ENCODE data around the gene AGMO. TPM values are rescaled to one million over a fixed set of nuclear protein-coding genes. Genes with fewer than 3 reads are reported as not detected.
"Not testable (repeated sequence)": the region's sequence is repeated elsewhere in the genome, so short reads cannot be mapped to it uniquely, and the experiment has no call there.

AGMO gene
- total and polyA plus RNA-seq, 2 donors from 2014 or later = 1.4 to 4.5 TPM

- no peak for DNase-seq
- H3K4me3 ChIP-seq (ENCODE audit: low read length in 3 of 3) = no peak overlapping the region
- TF ChIP-seq, protein P1, sequence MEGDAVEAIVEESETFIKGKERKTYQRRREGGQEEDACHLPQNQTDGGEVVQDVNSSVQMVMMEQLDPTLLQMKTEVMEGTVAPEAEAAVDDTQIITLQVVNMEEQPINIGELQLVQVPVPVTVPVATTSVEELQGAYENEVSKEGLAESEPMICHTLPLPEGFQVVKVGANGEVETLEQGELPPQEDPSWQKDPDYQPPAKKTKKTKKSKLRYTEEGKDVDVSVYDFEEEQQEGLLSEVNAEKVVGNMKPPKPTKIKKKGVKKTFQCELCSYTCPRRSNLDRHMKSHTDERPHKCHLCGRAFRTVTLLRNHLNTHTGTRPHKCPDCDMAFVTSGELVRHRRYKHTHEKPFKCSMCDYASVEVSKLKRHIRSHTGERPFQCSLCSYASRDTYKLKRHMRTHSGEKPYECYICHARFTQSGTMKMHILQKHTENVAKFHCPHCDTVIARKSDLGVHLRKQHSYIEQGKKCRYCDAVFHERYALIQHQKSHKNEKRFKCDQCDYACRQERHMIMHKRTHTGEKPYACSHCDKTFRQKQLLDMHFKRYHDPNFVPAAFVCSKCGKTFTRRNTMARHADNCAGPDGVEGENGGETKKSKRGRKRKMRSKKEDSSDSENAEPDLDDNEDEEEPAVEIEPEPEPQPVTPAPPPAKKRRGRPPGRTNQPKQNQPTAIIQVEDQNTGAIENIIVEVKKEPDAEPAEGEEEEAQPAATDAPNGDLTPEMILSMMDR (IDR thresholded peaks at IDR 0.05; ENCODE audit: borderline replicate concordance, extremely low read depth, insufficient read depth) = no peak
- no peaks in the 10 kb centered on the region for H3K36me3 ChIP-seq (ENCODE audit: control insufficient read depth in 2 of 3, insufficient read depth in 3 of 3, low read length in 3 of 3)
- intact Hi-C loops (cut with DNase I) = no loop called here
- H3K4me1 ChIP-seq (ENCODE audit: control insufficient read depth in 2 of 3, insufficient read depth in 2 of 3, low read depth in 1 of 3, low read length in 3 of 3) = no peaks in the 10 kb centered on the region
- H3K9ac ChIP-seq (ENCODE audit: low read length in 3 of 3) = no peak overlapping the region
- no peaks in the 10 kb centered on the region for H3K27me3 ChIP-seq (ENCODE audit: control insufficient read depth, insufficient read depth, low read length)
- peak; percentile 78 for FAIRE-seq
- no peaks in the 10 kb centered on the region for H3K9me3 ChIP-seq (ENCODE audit: control insufficient read depth in 2 of 3, insufficient read depth in 1 of 3, low read length in 3 of 3)
- no peak overlapping the region for H3K27ac ChIP-seq (ENCODE audit: low read depth in 2 of 2, low read length in 2 of 2)
Observed at GRCh38 chr7:15524077-15524476, 37.7 kb downstream of the AGMO start.

- intact Hi-C loops (cut with DNase I); FAIRE-seq; H3K27me3 ChIP-seq (ENCODE audit: control insufficient read depth, insufficient read depth, low read length); H3K4me3 ChIP-seq (ENCODE audit: low read length in 3 of 3); DNase-seq; H3K9me3 ChIP-seq (ENCODE audit: control insufficient read depth in 2 of 3, insufficient read depth in 1 of 3, low read length in 3 of 3); H3K4me1 ChIP-seq (ENCODE audit: control insufficient read depth in 2 of 3, insufficient read depth in 2 of 3, low read depth in 1 of 3, low read length in 3 of 3); H3K27ac ChIP-seq (ENCODE audit: low read depth in 2 of 2, low read length in 2 of 2); H3K9ac ChIP-seq (ENCODE audit: low read length in 3 of 3); H3K36me3 ChIP-seq (ENCODE audit: control insufficient read depth in 2 of 3, insufficient read depth in 3 of 3, low read length in 3 of 3): not testable (repeated sequence)
Observed at GRCh38 chr7:15517865-15518264, 44.0 kb downstream of the AGMO start.

GRCh38 chr7:15515252-15515651 lies 46.6 kb downstream of the AGMO start:
- intact Hi-C loops (cut with DNase I) = no loop called here
- Histone ChIP-seq H3K27me3 (ENCODE audit: control insufficient read depth, insufficient read depth, low read length) (no peaks in the 10 kb centered on the region), H3K4me1 (ENCODE audit: control insufficient read depth in 2 of 3, insufficient read depth in 2 of 3, low read depth in 1 of 3, low read length in 3 of 3) (no peaks in the 10 kb centered on the region), H3K9ac (ENCODE audit: low read length in 3 of 3) (no peak overlapping the region), H3K27ac (ENCODE audit: low read depth in 2 of 2, low read length in 2 of 2) (no peak overlapping the region), H3K4me3 (ENCODE audit: low read length in 3 of 3) (no peak overlapping the region), H3K9me3 (ENCODE audit: control insufficient read depth in 2 of 3, insufficient read depth in 1 of 3, low read length in 3 of 3) (no peaks in the 10 kb centered on the region), H3K36me3 (ENCODE audit: control insufficient read depth in 2 of 3, insufficient read depth in 3 of 3, low read length in 3 of 3) (no peaks in the 10 kb centered on the region)
- peak in 2 of 5 donors; percentile 28 to 50 for DNase-seq
- no peak for FAIRE-seq
- TF ChIP-seq, protein P1 (IDR thresholded peaks at IDR 0.05; ENCODE audit: borderline replicate concordance, extremely low read depth, insufficient read depth) = no peak

DNA sequence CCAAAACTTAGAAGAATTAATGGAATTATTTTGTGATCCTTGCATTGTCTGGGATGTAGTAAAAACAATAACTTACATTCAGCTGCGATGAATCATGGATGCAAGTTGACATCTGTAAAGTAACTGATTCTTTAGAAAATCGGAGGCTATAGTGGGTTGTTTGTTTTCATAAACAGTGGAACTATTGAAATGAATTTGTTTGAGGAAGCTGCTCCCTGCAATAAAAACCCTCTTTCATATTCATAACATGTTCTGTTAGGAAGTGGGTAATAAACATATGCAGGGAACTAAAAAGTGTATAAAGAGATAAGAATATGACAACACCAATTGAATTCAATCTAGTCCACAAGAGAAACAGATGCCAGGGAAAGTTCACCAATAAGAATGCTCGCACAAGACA lies 53.6 kb downstream of the AGMO start:
- no peak overlapping the region for H3K4me3 ChIP-seq (ENCODE audit: low read length in 3 of 3)
- no peaks in the 10 kb centered on the region for H3K27me3 ChIP-seq (ENCODE audit: control insufficient read depth, insufficient read depth, low read length)
- no peaks in the 10 kb centered on the region for H3K9me3 ChIP-seq (ENCODE audit: control insufficient read depth in 2 of 3, insufficient read depth in 1 of 3, low read length in 3 of 3)
- H3K36me3 ChIP-seq (ENCODE audit: control insufficient read depth in 2 of 3, insufficient read depth in 3 of 3, low read length in 3 of 3) = no peaks in the 10 kb centered on the region
- no peak overlapping the region for H3K9ac ChIP-seq (ENCODE audit: low read length in 3 of 3)
- DNase-seq (no peak), FAIRE-seq (no peak)
- TF ChIP-seq, protein P1 (IDR thresholded peaks at IDR 0.05; ENCODE audit: borderline replicate concordance, extremely low read depth, insufficient read depth) = no peak
- no peaks in the 10 kb centered on the region for H3K4me1 ChIP-seq (ENCODE audit: control insufficient read depth in 2 of 3, insufficient read depth in 2 of 3, low read depth in 1 of 3, low read length in 3 of 3)
- H3K27ac ChIP-seq (ENCODE audit: low read depth in 2 of 2, low read length in 2 of 2) = no peak overlapping the region
- intact Hi-C loops (cut with DNase I) = no loop called here

Measured in kidney (tissue), 14 donors.